Transverse colon (tissue), 4 donors: ENCODE measurements around the gene REV1. TPM values are rescaled to one million over a fixed set of nuclear protein-coding genes. Genes with fewer than 3 reads are reported as not detected.
A peak's percentile ranks its signal among the peaks of the same experiment; 100 is the strongest.

Experiments
- DNase-seq: peaks from one replicate; pipeline ENCODE4 v3.0.0-alpha.2; 2019
- H3K27ac ChIP-seq, 4 donors: fragments of 200-600 bp; sonication (generic); 2 replicates each; pipeline ENCODE4 v1.5.1; 2016 to 2018; ENCODE audit warnings: inconsistent platforms in 4 of 4
- H3K27me3 ChIP-seq: fragments of 200-600 bp; sonication (generic); 2 replicates; pipeline ENCODE4 v1.5.1; 2017; ENCODE audit warnings: inconsistent platforms
- H3K36me3 ChIP-seq, 4 donors: fragments of 200-600 bp; sonication (generic); 2 replicates each; pipeline ENCODE4 v1.5.1; 2017 to 2019; ENCODE audit warnings: inconsistent platforms in 4 of 4
- H3K4me1 ChIP-seq, 4 donors: fragments of 200-600 bp; sonication (generic); 2 replicates each; pipeline ENCODE4 v1.5.1; 2017 to 2020; ENCODE audit warnings: inconsistent platforms in 4 of 4
- H3K4me3 ChIP-seq, 4 donors: fragments of 200-600 bp; sonication (generic); 1 replicate in 1 of 4; 2 replicates in 3 of 4; pipeline versions ENCODE4 v1.5.1 to v1.6.1; 2017 to 2019; ENCODE audit warnings: inconsistent platforms in 4 of 4
- H3K9me3 ChIP-seq, 2 donors: fragments of 200-600 bp; sonication (generic); 2 replicates each; pipeline ENCODE4 v1.5.1; 2017 to 2019; ENCODE audit warnings: inconsistent platforms in 2 of 2
- CTCF ChIP-seq, 5 experiments: fragments of 200-600 bp in 3 of 5; fragments of 450-650 bp in 2 of 5; sonication (generic) in 3 of 5; IDR thresholded peaks; 1 replicate in 2 of 5; 2 replicates in 3 of 5; pipeline ENCODE4 v1.5.1; 2016 to 2017; ENCODE audit warnings: antibody characterized with exemption in 5 of 5, inconsistent platforms in 3 of 5, mild to moderate bottlenecking in 2 of 5, moderate library complexity in 1 of 5
- EP300 ChIP-seq: sonication (generic); formaldehyde crosslinking; IDR thresholded peaks from one replicate; pipeline ENCODE4 v1.6.1; 2017; ENCODE audit warnings: antibody characterized with exemption, low read depth
- POLR2A ChIP-seq: fragments of 450-650 bp; IDR thresholded peaks from one replicate; pipeline ENCODE4 v1.6.1; 2016; ENCODE audit warnings: antibody characterized with exemption, mild to moderate bottlenecking, moderate library complexity
- POLR2AphosphoS5 ChIP-seq, 3 donors: sonication (generic); formaldehyde crosslinking; IDR thresholded peaks; one replicate each; pipeline ENCODE4 v1.6.1; 2016; ENCODE audit warnings: antibody characterized with exemption in 3 of 3
- WGBS, 2 donors: methylation state at CpG; one replicate each; pipeline ENCODE4 v1.1.5; 2018; ENCODE audit warnings: low coverage in 1 of 2; 5-methylcytosine and 5-hydroxymethylcytosine counted together
- in situ Hi-C, 4 donors: fragments of 200-750 bp; cut with MboI; loops; one replicate each; pipeline versions ENCODE4 v1.15.0 to v1.15.1; 2017; ENCODE audit warnings: low sequenced_read_pairs in 3 of 4, low pct_ligation_motif_present in 1 of 4, low pct_unique_long_range_greater_than_20kb in 1 of 4
- intact Hi-C: fragments of 100-400 bp; cut with DNase I; formaldehyde crosslinking; loops from one replicate; pipeline ENCODE4 v1.15.1; 2023; ENCODE audit warnings: low total_unique reads
- total RNA-seq, 4 donors: library from RNA; depleted of rRNA; stranded (reverse); fragments of >200 nt; gene quantifications; one replicate each; pipeline ENCODE4 v1.1.0, GENCODE V29; 2016

Gene REV1
- total RNA-seq, 4 donors from 2014 or later = 23.2 to 199 (median 73.5) TPM

- intact Hi-C loops = loop anchor here (10.0 kb wide), 1 partner anchor 70 kb away; no protein-coding TSS in a partner anchor
- Histone ChIP-seq H3K27ac (no peak overlapping the region), H3K4me3 (no peak overlapping the region), H3K9me3 (no peaks in the 10 kb centered on the region), H3K36me3 (no peaks in the 10 kb centered on the region), H3K27me3 (peaks cover 5% of the 10 kb centered on the region), H3K4me1 (peaks cover 5 to 15% (median 7%) of the 10 kb centered on the region in 4 donors)
- no peak for TF ChIP-seq EP300
- TF ChIP-seq POLR2A = no peak
- in situ Hi-C loops = loop anchor here in 3 of 4 donors (10.0 to 25.0 kb wide), 3 partner anchors 150 to 308 kb away; partner anchors contain the start of genes MITD1 (in 3 of the 3), MRPL30 (in 3 of the 3), EIF5B (in 2 of the 3) and TXNDC9 (in 2 of the 3)
- no peak for DNase-seq
- WGBS, 2 donors = 93 to 96% methylated on average over 4 of the region's 4 CpGs
Observed at GRCh38 chr2:99495115-99495860, 5.5 kb upstream of the REV1 start.

DNA sequence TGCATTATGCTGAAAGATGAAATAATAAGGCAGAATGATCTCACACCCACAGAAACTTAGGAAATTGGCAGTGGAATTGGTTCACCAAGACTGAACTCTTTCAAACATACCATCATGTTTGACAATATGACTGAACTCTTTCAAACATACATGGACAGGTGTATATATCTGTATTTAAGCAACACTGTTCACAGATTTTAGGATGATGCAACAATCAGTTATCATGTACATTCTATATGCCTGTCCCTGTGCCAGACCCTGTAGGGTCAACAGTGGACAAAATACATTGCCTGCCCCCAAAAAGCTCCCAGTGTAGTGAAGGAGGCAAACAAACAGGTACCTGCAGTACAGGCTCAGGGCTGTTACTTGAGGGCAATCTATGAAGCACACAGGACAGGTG lies 2.9 kb upstream of the REV1 start:
- Histone ChIP-seq H3K4me3 (no peak overlapping the region), H3K36me3 (no peaks in the 10 kb centered on the region), H3K27ac (no peak overlapping the region), H3K9me3 (no peaks in the 10 kb centered on the region), H3K27me3 (no peaks in the 10 kb centered on the region), H3K4me1 (peaks cover 5 to 19% (median 11%) of the 10 kb centered on the region in 4 donors)
- in situ Hi-C loops (loop anchor here in 3 of 4 donors (10.0 to 25.0 kb wide), 3 partner anchors 148 to 305 kb away; partner anchors contain the start of genes MITD1 (in 3 of the 3), MRPL30 (in 3 of the 3), EIF5B (in 2 of the 3) and TXNDC9 (in 2 of the 3)), intact Hi-C loops (loop anchor here (10.0 kb wide), 1 partner anchor 68 kb away; no protein-coding TSS in a partner anchor)
- TF ChIP-seq POLR2AphosphoS5 (IDR thresholded peaks at IDR 0.05) = no peak
- no peak for TF ChIP-seq EP300
- DNase-seq = no peak

GRCh38 chr2:99490623-99491461 lies 1.0 kb upstream of the REV1 start:
- in situ Hi-C loops = loop anchor here in 3 of 4 donors (10.0 to 25.0 kb wide), 3 partner anchors 146 to 304 kb away; partner anchors contain the start of genes MITD1 (in 3 of the 3), MRPL30 (in 3 of the 3), EIF5B (in 2 of the 3) and TXNDC9 (in 2 of the 3)
- TF ChIP-seq POLR2AphosphoS5 (IDR thresholded peaks at IDR 0.05) (no peak), EP300 (no peak), CTCF (IDR thresholded peaks at IDR 0.05) (peak in 1 of 5 experiments; percentile 13), POLR2A (no peak)
- peaks cover 5 to 31% (median 16%) of the 10 kb centered on the region in 4 donors for H3K4me1 ChIP-seq
- intact Hi-C loops = loop anchor here (2.0 to 10.0 kb wide), 2 partner anchors 66 to 154 kb away; partner anchors contain the start of genes EIF5B and TXNDC9
- H3K36me3 ChIP-seq = no peaks in the 10 kb centered on the region
- H3K4me3 ChIP-seq = peak overlapping the region; percentile 91 to 100 (median 96)
- no peak for DNase-seq
- H3K27me3 ChIP-seq = no peaks in the 10 kb centered on the region
- WGBS, 2 donors = 33 to 56% methylated on average over 14 to 31 of the region's 31 CpGs
- H3K9me3 ChIP-seq = no peaks in the 10 kb centered on the region
- peak overlapping the region; percentile 99 to 100 (median 99) for H3K27ac ChIP-seq

- in situ Hi-C loops (loop anchor here in 3 of 4 donors (25.0 kb wide), 2 partner anchors 152 to 302 kb away; partner anchors contain the start of genes MITD1 (in 3 of the 3), MRPL30 (in 3 of the 3), EIF5B (in 2 of the 3) and TXNDC9 (in 2 of the 3)), intact Hi-C loops (no loop called here)
- Histone ChIP-seq H3K27ac (peak overlapping the region; percentile 99 to 100 (median 99)), H3K4me1 (peaks cover 5 to 31% (median 20%) of the 10 kb centered on the region in 4 donors), H3K27me3 (no peaks in the 10 kb centered on the region), H3K36me3 (no peaks in the 10 kb centered on the region), H3K4me3 (peak overlapping the region; percentile 86 to 100 (median 96)), H3K9me3 (no peaks in the 10 kb centered on the region)
- peak in 1 of 5 experiments; percentile 12 for TF ChIP-seq CTCF (IDR thresholded peaks at IDR 0.05)
- TF ChIP-seq EP300 = no peak
- 0 to 1% methylated on average over 11 to 81 of the region's 95 CpGs for WGBS, 2 donors
- DNase-seq = peak; percentile 67
Observed at GRCh38 chr2:99489063-99489760, 605 bp downstream of the REV1 start.
